Sigmoid colon (tissue), 7 donors: ENCODE data around the gene MAT2A. TPM values are rescaled to one million over a fixed set of nuclear protein-coding genes. Genes with fewer than 3 reads are reported as not detected.

Experiments used
- DNase-seq: peaks from one replicate; pipeline ENCODE4 v3.0.0-alpha.2; 2019
- H3K27ac ChIP-seq, 4 donors: fragments of 200-600 bp; sonication (generic); one replicate each; pipeline ENCODE4 v1.5.1; 2016 to 2019; ENCODE audit warnings: mild to moderate bottlenecking in 1 of 4
- H3K27me3 ChIP-seq, 3 donors: fragments of 200-600 bp; sonication (generic); one replicate each; pipeline ENCODE4 v1.5.1; 2019; ENCODE audit warnings: mild to moderate bottlenecking in 1 of 3
- H3K36me3 ChIP-seq, 4 donors: fragments of 200-600 bp; sonication (generic); one replicate each; pipeline ENCODE4 v1.5.1; 2016 to 2019
- H3K4me1 ChIP-seq, 4 donors: fragments of 200-600 bp; sonication (generic); one replicate each; pipeline ENCODE4 v1.5.1; 2017 to 2019
- H3K4me3 ChIP-seq, 4 donors: fragments of 200-600 bp; sonication (generic); one replicate each; pipeline ENCODE4 v1.5.1; 2017 to 2019; ENCODE audit warnings: mild to moderate bottlenecking in 2 of 4, moderate library complexity in 1 of 4
- H3K9me3 ChIP-seq, 4 donors: fragments of 200-600 bp in 3 of 4; sonication (generic) in 3 of 4; one replicate each; pipeline versions ENCODE4 v1.5.1 to v1.6.1; 2013 to 2019
- EP300 ChIP-seq, 4 donors: sonication (generic); formaldehyde crosslinking; IDR thresholded peaks; one replicate each; pipeline ENCODE4 v1.6.1; 2017; ENCODE audit warnings: antibody characterized with exemption in 4 of 4
- POLR2A ChIP-seq, 2 donors: fragments of 450-650 bp; IDR thresholded peaks; one replicate each; pipeline ENCODE4 v1.6.1; 2016; ENCODE audit warnings: antibody characterized with exemption in 2 of 2, mild to moderate bottlenecking in 2 of 2, moderate library complexity in 2 of 2
- POLR2AphosphoS5 ChIP-seq, 4 donors: sonication (generic); formaldehyde crosslinking; IDR thresholded peaks; one replicate each; pipeline ENCODE4 v1.6.1; 2017; ENCODE audit warnings: antibody characterized with exemption in 4 of 4
- WGBS, 2 donors: extraction: QIAGEN DNeasy Blood & Tissue Kit; methylation state at CpG; one replicate each; pipeline ENCODE4 v1.1.7; 2013; 5-methylcytosine and 5-hydroxymethylcytosine counted together
- intact Hi-C: fragments of 100-400 bp; cut with DNase I; formaldehyde crosslinking; loops from one replicate; pipeline ENCODE4 v1.15.1; 2023
- polyA plus RNA-seq, 3 donors: library from polyadenylated mRNA; stranded (reverse); fragments of 200-250 nt; gene quantifications; one replicate each; pipeline ENCODE4 v1.2.3, GENCODE V29; 2013
- total RNA-seq, 4 donors: library from RNA; depleted of rRNA; stranded (reverse); fragments of >200 nt; gene quantifications; one replicate each; pipeline ENCODE4 v1.1.0, GENCODE V29; 2016
- TF ChIP-seq, protein P1 (sequence below), 4 experiments: fragments of 450-650 bp in 3 of 4; fragments of 200-600 bp in 1 of 4; IDR thresholded peaks; one replicate each; pipeline ENCODE4 v1.5.1; 2016 to 2019; ENCODE audit warnings: antibody characterized with exemption in 4 of 4, mild to moderate bottlenecking in 3 of 4, moderate library complexity in 2 of 4
- donor health status: healthy with polysubstance abuse.
- donor health status: Bipolar disorder and iron deficiency.
- donor health status: healthy.

Gene MAT2A
- total and polyA plus RNA-seq, 7 donors: 52.3 to 249 (median 139) TPM

DNA sequence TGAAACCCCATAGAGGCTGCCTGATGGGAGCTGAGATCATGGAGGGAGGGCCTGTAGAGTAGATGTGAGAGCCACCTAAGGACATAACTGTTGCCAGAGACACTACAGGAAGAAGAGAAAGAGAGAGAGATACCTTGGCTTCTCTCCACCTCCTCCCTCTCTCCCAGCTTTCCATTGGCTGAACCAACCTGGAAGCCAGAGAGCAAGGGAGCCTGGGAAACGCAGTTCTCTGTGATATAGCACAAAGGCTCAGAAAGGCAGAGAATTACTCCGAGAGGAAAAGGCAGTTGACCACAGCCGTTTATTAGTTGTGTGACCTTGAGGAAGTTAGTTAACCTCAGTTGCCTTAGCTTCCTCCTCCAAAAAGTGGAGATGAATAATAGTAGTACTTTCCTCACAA lies 37.7 kb upstream of the MAT2A start:
- Histone ChIP-seq H3K27me3 (no peaks in the 10 kb centered on the region), H3K4me1 (peaks cover 0 to 15% (median 12%) of the 10 kb centered on the region in 4 donors), H3K36me3 (no peaks in the 10 kb centered on the region), H3K9me3 (no peaks in the 10 kb centered on the region), H3K27ac (no peak overlapping the region), H3K4me3 (no peak overlapping the region)
- WGBS, 2 donors: 63 to 67% methylated on average over 3 of the region's 3 CpGs
- no peak for DNase-seq
- intact Hi-C loops: no loop called here
- TF ChIP-seq POLR2A (IDR thresholded peaks at IDR 0.05) (no peak), EP300 (IDR thresholded peaks at IDR 0.05) (no peak), POLR2AphosphoS5 (IDR thresholded peaks at IDR 0.05) (no peak)
- TF ChIP-seq, protein P1, sequence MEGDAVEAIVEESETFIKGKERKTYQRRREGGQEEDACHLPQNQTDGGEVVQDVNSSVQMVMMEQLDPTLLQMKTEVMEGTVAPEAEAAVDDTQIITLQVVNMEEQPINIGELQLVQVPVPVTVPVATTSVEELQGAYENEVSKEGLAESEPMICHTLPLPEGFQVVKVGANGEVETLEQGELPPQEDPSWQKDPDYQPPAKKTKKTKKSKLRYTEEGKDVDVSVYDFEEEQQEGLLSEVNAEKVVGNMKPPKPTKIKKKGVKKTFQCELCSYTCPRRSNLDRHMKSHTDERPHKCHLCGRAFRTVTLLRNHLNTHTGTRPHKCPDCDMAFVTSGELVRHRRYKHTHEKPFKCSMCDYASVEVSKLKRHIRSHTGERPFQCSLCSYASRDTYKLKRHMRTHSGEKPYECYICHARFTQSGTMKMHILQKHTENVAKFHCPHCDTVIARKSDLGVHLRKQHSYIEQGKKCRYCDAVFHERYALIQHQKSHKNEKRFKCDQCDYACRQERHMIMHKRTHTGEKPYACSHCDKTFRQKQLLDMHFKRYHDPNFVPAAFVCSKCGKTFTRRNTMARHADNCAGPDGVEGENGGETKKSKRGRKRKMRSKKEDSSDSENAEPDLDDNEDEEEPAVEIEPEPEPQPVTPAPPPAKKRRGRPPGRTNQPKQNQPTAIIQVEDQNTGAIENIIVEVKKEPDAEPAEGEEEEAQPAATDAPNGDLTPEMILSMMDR (IDR thresholded peaks at IDR 0.05): no peak

DNA sequence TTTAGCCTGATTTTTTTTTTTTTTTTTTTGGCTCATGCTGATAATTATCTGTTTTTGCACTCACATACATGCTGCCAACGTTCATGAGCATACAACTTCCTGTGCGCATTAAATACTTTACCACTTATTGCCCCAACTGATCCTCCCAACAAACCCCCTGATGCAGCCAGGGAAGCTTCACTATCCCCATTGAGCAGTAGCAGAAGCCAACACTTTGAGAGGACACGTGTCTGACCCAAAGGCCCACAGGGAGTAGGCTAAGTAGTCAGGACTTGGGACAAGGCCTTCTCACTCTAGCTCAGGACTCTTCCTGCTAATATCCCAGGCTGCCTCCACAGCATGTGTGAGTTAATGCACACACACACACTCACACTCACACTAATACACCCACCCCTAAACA lies 36.2 kb upstream of the MAT2A start:
- H3K36me3 ChIP-seq: no peaks in the 10 kb centered on the region
- WGBS, 2 donors: 73 to 74% methylated on average over 3 of the region's 3 CpGs

DNA sequence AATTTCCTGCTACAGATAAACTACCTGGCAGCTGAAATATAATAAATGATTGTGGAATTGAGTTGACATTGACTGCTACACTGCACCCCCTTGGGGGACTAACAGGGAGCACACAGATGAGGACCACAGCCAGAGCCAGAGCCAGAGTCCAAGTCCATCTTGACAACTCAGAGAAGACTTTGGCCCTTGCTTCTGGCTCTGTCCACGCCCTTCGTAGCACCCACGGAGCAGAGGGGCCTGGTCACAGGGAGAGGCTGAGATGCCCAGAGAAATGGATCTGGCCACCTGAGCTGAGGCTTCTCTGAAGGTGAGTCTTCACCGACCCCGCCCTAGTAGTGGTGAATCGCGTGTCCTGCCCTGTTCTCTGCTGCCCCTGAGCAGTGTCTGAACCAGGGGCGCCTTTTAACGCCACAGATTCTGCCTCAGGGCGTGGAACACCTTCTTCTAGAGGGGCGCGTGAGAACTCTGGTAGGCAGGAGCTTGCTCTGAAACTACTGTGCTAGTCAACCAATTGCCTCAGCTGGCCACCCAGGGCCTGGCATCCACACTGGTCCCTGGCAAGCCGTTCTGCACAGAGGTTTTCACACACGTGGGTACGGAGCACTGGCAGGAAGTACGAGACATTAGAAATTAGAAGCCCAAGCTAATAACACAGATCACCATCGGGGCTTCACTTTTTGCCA lies 35.7 kb upstream of the MAT2A start:
- Histone ChIP-seq H3K4me3 (no peak overlapping the region), H3K27me3 (no peaks in the 10 kb centered on the region), H3K27ac (peak overlapping the region in 3 of 4 donors; percentile 62 to 68 (median 63)), H3K36me3 (no peaks in the 10 kb centered on the region), H3K9me3 (no peaks in the 10 kb centered on the region), H3K4me1 (peaks cover 0 to 23% (median 15%) of the 10 kb centered on the region in 4 donors)
- WGBS, 2 donors: 58 to 82% methylated on average over 17 of the region's 17 CpGs
- DNase-seq: no peak
- no peak for TF ChIP-seq POLR2AphosphoS5 (IDR thresholded peaks at IDR 0.05)
- intact Hi-C loops: no loop called here

More for the DNA sequence above, 36.2 kb upstream of the MAT2A start:
- H3K9me3 ChIP-seq: no peaks in the 10 kb centered on the region
- TF ChIP-seq, protein P1 (IDR thresholded peaks at IDR 0.05): no peak
- TF ChIP-seq POLR2AphosphoS5 (IDR thresholded peaks at IDR 0.05) (no peak), EP300 (IDR thresholded peaks at IDR 0.05) (no peak), POLR2A (IDR thresholded peaks at IDR 0.05) (no peak)
- no peaks in the 10 kb centered on the region for H3K27me3 ChIP-seq
- H3K4me3 ChIP-seq: no peak overlapping the region
- H3K27ac ChIP-seq: peak overlapping the region in 1 of 4 donors; percentile 68
- H3K4me1 ChIP-seq: peaks cover 0 to 23% (median 15%) of the 10 kb centered on the region in 4 donors
- intact Hi-C loops: no loop called here
- no peak for DNase-seq

DNA sequence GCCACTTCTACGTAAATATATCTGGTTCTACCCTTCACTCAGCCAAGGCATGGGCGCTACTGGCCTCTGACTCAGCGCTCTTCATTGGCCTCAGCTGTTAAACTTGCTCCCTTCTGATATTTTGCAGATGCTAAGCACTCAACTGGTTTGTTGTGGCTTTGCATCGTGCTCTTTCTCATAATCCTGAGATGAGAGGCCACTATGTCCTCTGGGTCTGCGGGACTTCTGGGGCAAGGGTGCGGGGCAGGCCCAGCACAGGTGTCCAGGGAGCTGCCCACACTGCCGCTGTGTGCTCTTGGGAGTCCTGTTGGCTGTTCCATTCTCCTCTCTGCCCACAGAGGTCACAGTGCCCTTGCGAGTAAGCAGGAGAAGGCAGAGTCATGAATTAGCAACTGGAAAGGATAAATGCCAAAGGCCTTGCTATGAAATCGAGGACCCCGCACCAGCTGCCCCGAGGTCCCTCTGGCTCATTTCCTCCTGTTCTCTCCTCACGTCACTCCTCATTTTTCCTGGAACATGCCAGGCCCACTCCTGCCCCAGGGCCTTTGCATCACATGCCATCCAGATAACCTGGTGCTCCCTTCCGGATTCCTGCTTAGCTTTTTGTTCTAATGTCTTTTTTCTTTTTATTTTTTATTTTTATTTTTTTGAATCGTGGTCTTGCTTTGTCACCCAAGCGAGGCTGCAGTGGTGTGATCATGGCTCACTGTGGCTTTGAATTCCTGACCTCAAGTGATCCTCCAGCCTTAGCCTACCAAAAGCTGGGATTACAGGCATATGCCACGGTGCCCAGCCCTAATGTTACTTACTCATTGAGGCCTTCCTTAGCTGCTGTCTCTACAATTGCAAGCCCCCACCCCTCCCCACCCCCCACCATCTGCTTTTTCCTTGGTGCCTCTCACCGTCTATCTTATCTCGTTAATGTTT lies 34.9 kb upstream of the MAT2A start:
- Histone ChIP-seq H3K4me1 (peaks cover 0 to 23% (median 15%) of the 10 kb centered on the region in 4 donors), H3K4me3 (no peak overlapping the region), H3K27me3 (no peaks in the 10 kb centered on the region), H3K27ac (peak overlapping the region; percentile 18 to 68 (median 62)), H3K9me3 (no peaks in the 10 kb centered on the region), H3K36me3 (no peaks in the 10 kb centered on the region)
- TF ChIP-seq POLR2A (IDR thresholded peaks at IDR 0.05) (no peak), EP300 (IDR thresholded peaks at IDR 0.05) (peak in 1 of 4 donors; percentile 30), POLR2AphosphoS5 (IDR thresholded peaks at IDR 0.05) (peak; percentile 29 to 52 (median 46))
- TF ChIP-seq, protein P1 (IDR thresholded peaks at IDR 0.05): no peak
- WGBS, 2 donors: 84 to 85% methylated on average over 18 of the region's 18 CpGs
- DNase-seq: no peak
- intact Hi-C loops: no loop called here

DNA sequence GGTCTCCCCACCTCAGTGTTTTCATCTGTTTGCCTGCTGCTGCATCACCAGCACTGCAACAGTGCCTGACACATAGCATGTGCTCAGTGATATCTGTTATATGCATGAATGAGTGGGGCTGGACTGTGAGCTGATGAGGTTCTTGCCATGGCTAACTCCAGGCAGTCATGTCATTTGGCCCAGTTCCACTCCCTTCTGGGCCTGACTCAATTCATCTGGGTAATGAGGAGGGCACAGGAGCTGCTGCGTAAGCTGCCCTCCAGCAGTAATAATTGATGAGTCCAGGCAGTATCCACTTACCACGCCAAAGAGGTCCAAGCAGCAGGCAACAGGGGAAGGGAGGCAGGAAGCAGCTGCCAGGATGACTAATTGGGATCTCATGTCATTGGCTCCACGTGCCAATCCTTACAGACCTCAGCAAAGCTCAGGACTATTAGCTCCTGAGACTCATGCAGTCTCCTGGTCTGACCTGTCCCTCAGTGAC lies 34.1 kb upstream of the MAT2A start:
- Histone ChIP-seq H3K4me1 (peaks cover 0 to 23% (median 15%) of the 10 kb centered on the region in 4 donors), H3K27ac (peak overlapping the region; percentile 41 to 68 (median 62)), H3K27me3 (no peaks in the 10 kb centered on the region), H3K4me3 (no peak overlapping the region), H3K36me3 (no peaks in the 10 kb centered on the region), H3K9me3 (no peaks in the 10 kb centered on the region)
- DNase-seq: peak; percentile 82
- intact Hi-C loops: no loop called here
- TF ChIP-seq EP300 (IDR thresholded peaks at IDR 0.05) (peak in 1 of 4 donors; percentile 50), POLR2AphosphoS5 (IDR thresholded peaks at IDR 0.05) (peak; percentile 29 to 63 (median 35)), POLR2A (IDR thresholded peaks at IDR 0.05) (no peak)
- TF ChIP-seq, protein P1 (IDR thresholded peaks at IDR 0.05): no peak
- 71 to 74% methylated on average over 3 of the region's 3 CpGs for WGBS, 2 donors
